ENCODE data around the gene SEC61A1. TPM values are rescaled to one million over a fixed set of nuclear protein-coding genes. Genes with fewer than 3 reads are reported as not detected.
A peak's percentile ranks its signal among the peaks of the same experiment; 100 is the strongest.

SEC61A1 gene
- total RNA-seq, 1 experiment from 2014 or later = 246 TPM

- DNase-seq (ENCODE audit: low read depth, low spot score) (no peak), ATAC-seq (peak; percentile 68)
- TF ChIP-seq POLR2AphosphoS5 (IDR thresholded peaks at IDR 0.05; ENCODE audit: low read depth, low read length) (no peak), CTCF (IDR thresholded peaks at IDR 0.05) (peak; percentile 89), SIN3A (IDR thresholded peaks at IDR 0.05; ENCODE audit: borderline replicate concordance, insufficient read depth, low read depth, low read length) (no peak), REST (IDR thresholded peaks at IDR 0.05; ENCODE audit: insufficient read depth in 1 of 2, low read depth in 2 of 2, low read length in 1 of 2) (no peak)
- BruUV-seq (replicated peaks) = no TSS peak
- in situ Hi-C loops (cut with HindIII; ENCODE audit: low pct_unique_long_range_greater_than_20kb, low sequenced_read_pairs) (no loop called here), intact Hi-C loops (cut with micrococcal nuclease; ENCODE audit: unreplicated experiment) (no loop called here)
- Histone ChIP-seq H3K4me1 (ENCODE audit: control insufficient read depth, insufficient read depth, low read length) (no peaks in the 10 kb centered on the region; the same call in 1 of the 2 replicates), H3K27me3 (ENCODE audit: control insufficient read depth, insufficient read depth, low read length) (no peaks in the 10 kb centered on the region), H3K4me3 (ENCODE audit: low read depth in 2 of 2, low read length in 2 of 2) (no peak overlapping the region), H3K27ac (ENCODE audit: low read length) (no peak overlapping the region), H3K36me3 (ENCODE audit: control insufficient read depth, insufficient read depth, low read length) (peaks cover 47% of the 10 kb centered on the region), H3K9me3 (ENCODE audit: control insufficient read depth, insufficient read depth, low read depth, low read length) (no peaks in the 10 kb centered on the region)
- CTCF ChIA-PET = no interaction called here
- POLR2A ChIA-PET = no interaction called here
These were observed 16.0 kb downstream of the SEC61A1 start for GRCh38 chr3:128068156-128068620.

DNA sequence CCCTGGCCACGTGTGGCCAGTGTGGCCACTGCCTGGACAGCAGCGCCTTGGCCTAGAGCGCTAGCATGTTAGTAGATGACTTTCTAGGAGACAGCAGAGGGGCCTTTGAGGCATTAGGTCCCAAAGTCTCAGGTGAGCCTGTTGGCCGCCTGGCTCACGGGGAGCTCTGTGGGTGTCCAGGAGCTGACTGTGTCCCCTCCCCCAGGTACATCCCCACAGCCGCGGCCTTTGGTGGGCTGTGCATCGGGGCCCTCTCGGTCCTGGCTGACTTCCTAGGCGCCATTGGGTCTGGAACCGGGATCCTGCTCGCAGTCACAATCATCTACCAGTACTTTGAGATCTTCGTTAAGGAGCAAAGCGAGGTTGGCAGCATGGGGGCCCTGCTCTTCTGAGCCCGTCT lies 17.0 kb downstream of the SEC61A1 start:
- DNase-seq (ENCODE audit: low read depth, low spot score) (no peak), ATAC-seq (no peak)
- no peaks in the 10 kb centered on the region for H3K9me3 ChIP-seq (ENCODE audit: control insufficient read depth, insufficient read depth, low read depth, low read length)
- TF ChIP-seq SIN3A (IDR thresholded peaks at IDR 0.05; ENCODE audit: borderline replicate concordance, insufficient read depth, low read depth, low read length) = no peak
- POLR2A ChIA-PET = no interaction called here
- CTCF ChIA-PET = no interaction called here
- no peaks in the 10 kb centered on the region; the same call in 1 of the 2 replicates for H3K4me1 ChIP-seq (ENCODE audit: control insufficient read depth, insufficient read depth, low read length)
- in situ Hi-C loops (cut with HindIII; ENCODE audit: low pct_unique_long_range_greater_than_20kb, low sequenced_read_pairs) = no loop called here
- H3K27me3 ChIP-seq (ENCODE audit: control insufficient read depth, insufficient read depth, low read length) = no peaks in the 10 kb centered on the region
- BruUV-seq (replicated peaks) = no TSS peak
- no peak overlapping the region for H3K27ac ChIP-seq (ENCODE audit: low read length)
- no peak overlapping the region for H3K4me3 ChIP-seq (ENCODE audit: low read depth in 2 of 2, low read length in 2 of 2)
- peaks cover 47% of the 10 kb centered on the region for H3K36me3 ChIP-seq (ENCODE audit: control insufficient read depth, insufficient read depth, low read length)
- intact Hi-C loops (cut with micrococcal nuclease; ENCODE audit: unreplicated experiment) = no loop called here

DNA sequence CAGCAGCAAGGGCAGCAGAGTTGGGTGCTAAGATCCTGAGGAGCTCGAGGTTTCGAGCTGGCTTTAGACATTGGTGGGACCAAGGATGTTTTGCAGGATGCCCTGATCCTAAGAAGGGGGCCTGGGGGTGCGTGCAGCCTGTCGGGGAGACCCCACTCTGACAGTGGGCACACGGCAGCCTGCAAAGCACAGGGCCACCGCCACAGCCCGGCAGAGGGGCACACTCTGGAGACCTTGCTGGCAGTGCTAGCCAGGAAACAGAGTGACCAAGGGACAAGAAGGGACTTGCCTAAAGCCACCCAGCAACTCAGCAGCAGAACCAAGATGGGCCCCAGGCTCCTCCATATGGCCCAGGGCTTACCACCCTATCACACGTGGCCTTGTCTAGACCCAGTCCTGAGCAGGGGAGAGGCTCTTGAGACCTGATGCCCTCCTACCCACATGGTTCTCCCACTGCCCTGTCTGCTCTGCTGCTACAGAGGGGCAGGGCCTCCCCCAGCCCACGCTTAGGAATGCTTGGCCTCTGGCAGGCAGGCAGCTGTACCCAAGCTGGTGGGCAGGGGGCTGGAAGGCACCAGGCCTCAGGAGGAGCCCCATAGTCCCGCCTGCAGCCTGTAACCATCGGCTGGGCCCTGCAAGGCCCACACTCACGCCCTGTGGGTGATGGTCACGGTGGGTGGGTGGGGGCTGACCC lies 18.8 kb downstream of the SEC61A1 start:
- H3K27ac ChIP-seq (ENCODE audit: low read length) = no peak overlapping the region
- intact Hi-C loops (cut with micrococcal nuclease; ENCODE audit: unreplicated experiment) = no loop called here

More for the DNA sequence above, 18.8 kb downstream of the SEC61A1 start:
- Histone ChIP-seq H3K27me3 (ENCODE audit: control insufficient read depth, insufficient read depth, low read length) (no peaks in the 10 kb centered on the region), H3K4me3 (ENCODE audit: low read depth in 2 of 2, low read length in 2 of 2) (no peak overlapping the region), H3K36me3 (ENCODE audit: control insufficient read depth, insufficient read depth, low read length) (peaks cover 37% of the 10 kb centered on the region), H3K9me3 (ENCODE audit: control insufficient read depth, insufficient read depth, low read depth, low read length) (no peaks in the 10 kb centered on the region), H3K4me1 (ENCODE audit: control insufficient read depth, insufficient read depth, low read length) (peaks cover 6% of the 10 kb centered on the region; the same call in 1 of the 2 replicates)
- ChIA-PET POLR2A (interaction anchor here (0.7 kb wide), 1 partner anchor 982 kb away, joined by 3 read pairs; no protein-coding TSS in a partner anchor), CTCF (no interaction called here)
- DNase-seq (ENCODE audit: low read depth, low spot score) (no peak), ATAC-seq (no peak)
- TF ChIP-seq TCF7L2 (IDR thresholded peaks at IDR 0.05; ENCODE audit: low read depth, low read length) = no peak
- no peak for TF ChIP-seq REST (IDR thresholded peaks at IDR 0.05; ENCODE audit: insufficient read depth in 1 of 2, low read depth in 2 of 2, low read length in 1 of 2)
- TF ChIP-seq CTCF (IDR thresholded peaks at IDR 0.05) = no peak
- no peak for TF ChIP-seq SIN3A (IDR thresholded peaks at IDR 0.05; ENCODE audit: borderline replicate concordance, insufficient read depth, low read depth, low read length)
- no peak for TF ChIP-seq POLR2AphosphoS5 (IDR thresholded peaks at IDR 0.05; ENCODE audit: low read depth, low read length)
- in situ Hi-C loops (cut with HindIII; ENCODE audit: low pct_unique_long_range_greater_than_20kb, low sequenced_read_pairs) = no loop called here
- BruUV-seq (replicated peaks) = no TSS peak
